AG09309 (cell line): Measurements from ENCODE around the gene PRSS56.

Source experiments
- DNase-seq: peaks from one replicate; pipeline ENCODE4 v3.0.0-alpha.2; 2010; ENCODE audit warnings: low read depth
- H3K4me3 ChIP-seq: 2 replicates; pipeline ENCODE4 v1.5.1; 2011; ENCODE audit warnings: mild to moderate bottlenecking, low read depth, low read length, moderate library complexity; ENCODE audit not compliant: control insufficient read depth
- CTCF ChIP-seq: IDR thresholded peaks from 2 replicates; pipeline ENCODE4 v1.5.1; 2011; ENCODE audit warnings: mild to moderate bottlenecking, low read depth, low read length, inconsistent platforms; ENCODE audit not compliant: insufficient read depth, control insufficient read depth; ENCODE audit errors: missing control alignments

PRSS56 gene

GRCh38 chr2:232547991-232548390, 27.8 kb downstream of the PRSS56 start:
- DNase-seq = no peak
- no peak for TF ChIP-seq CTCF
- H3K4me3 ChIP-seq = no peak overlapping the region

- peak overlapping the region; percentile 94 for H3K4me3 ChIP-seq
Observed at GRCh38 chr2:232549655-232550353, 29.6 kb downstream of the PRSS56 start.

DNA sequence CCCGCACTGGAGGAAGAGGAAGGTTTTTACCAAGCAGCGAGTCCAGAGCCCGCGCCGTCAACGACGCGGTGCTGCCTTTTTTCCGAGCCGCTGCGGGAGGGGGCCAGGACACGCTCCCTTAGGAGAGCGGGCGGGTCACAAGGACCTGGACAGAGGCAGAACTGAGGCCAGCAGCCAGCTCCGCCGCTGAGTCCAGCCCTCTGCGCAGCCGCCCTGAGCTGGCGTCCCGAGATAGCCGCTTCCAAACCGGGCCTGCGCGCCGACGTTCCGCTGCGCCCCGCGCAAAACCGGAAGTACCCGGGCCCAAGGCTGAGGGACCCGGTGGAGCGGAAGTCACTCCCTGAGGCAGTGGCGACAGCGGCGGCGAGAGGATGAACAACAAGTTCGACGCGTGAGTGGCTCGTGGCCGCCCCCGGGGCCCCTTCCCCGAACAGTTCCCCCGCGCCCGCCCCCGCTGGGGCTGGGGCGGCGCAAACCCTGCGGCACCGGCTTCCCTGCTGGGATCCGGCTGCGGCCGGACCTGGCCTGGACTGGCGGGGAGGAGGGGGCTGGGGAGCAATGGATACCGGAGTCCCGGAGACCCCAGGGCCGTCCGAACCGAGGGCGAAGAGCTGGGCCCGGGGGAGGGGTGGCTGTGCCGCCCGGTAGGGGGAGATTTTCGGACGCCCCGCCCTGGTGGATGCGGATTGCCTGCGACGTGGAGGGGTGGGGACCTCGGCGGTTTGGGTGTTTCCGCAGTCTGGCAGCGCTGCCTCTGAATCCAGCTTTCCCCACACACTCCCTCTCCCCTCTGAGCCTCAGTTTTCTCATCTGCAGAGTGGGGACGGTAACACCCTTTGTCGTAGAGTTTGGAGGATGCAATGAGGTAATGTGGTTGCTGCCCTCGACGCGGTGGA, 30.4 kb downstream of the PRSS56 start, which contains the start of the genes EIF4E2 and TIGD1:
Gene EIF4E2 (plus strand): TSS at position 336 of the 896 bp plus-strand sequence. CDS start 36 bp downstream, at position 372.
Gene TIGD1 (minus strand): TSS at position 204 of the 896 bp plus-strand sequence. CDS start 675 bp downstream, outside the sequence.
- DNase-seq = peak; percentile 61
- H3K4me3 ChIP-seq = peak within 1 kb of the TSS; percentile 94
- TF ChIP-seq CTCF = peak; percentile 35

More at GRCh38 chr2:232549655-232550353, 29.6 kb downstream of the PRSS56 start:
- TF ChIP-seq CTCF = no peak
- no peak for DNase-seq

DNA sequence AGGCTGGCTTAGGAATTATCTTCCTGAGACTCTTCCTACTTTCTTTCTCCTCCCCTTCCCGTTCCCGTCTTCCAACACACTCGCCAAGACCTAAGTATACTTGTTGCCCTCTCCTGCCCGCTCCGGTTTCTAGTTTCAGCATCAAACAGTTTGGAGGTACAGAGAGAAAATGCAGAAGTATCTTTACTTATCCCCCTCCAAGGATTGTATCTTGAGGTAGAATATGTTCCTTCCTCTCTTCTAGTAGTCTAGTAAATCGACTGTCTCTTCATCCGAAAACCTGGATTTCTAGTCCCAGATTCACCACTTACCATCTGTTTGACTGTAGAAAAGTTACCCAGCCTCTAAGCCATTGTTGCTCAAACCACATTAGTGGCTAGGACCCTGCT, 31.1 kb downstream of the PRSS56 start:
- no peak for DNase-seq
- peak overlapping the region; percentile 94 for H3K4me3 ChIP-seq
- TF ChIP-seq CTCF = no peak

DNA sequence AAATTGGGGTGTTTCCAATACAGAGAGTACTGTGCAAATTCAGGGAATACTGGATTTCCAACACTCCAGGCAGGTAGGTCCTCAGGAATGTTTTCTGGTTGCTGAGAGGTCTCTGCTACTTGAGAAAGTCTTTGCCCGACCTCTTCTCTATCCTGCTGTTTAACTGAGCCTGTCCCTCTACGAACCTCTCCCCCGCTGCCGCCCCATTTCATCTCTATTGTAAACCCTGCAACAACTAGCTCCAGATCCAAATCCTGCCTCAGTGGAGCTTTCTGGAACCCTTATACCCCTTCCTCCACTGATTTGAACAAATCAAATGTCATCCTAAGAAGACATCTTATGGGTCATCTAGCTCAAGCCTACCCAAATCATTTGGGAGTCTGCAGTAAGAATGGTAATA, 31.6 kb downstream of the PRSS56 start:
- H3K4me3 ChIP-seq = peak overlapping the region; percentile 94
- no peak for DNase-seq
- TF ChIP-seq CTCF = no peak

GRCh38 chr2:232556426-232556825, 36.2 kb downstream of the PRSS56 start:
- no peak for DNase-seq
- no peak for TF ChIP-seq CTCF
- H3K4me3 ChIP-seq = no peak overlapping the region
